ENCODE data around the gene ARHGAP10. TPM values are rescaled to one million over a fixed set of nuclear protein-coding genes. Genes with fewer than 3 reads are reported as not detected.

Gene ARHGAP10
- total RNA-seq, 2 donors from 2014 or later = 23.9 to 28.7 TPM

DNA sequence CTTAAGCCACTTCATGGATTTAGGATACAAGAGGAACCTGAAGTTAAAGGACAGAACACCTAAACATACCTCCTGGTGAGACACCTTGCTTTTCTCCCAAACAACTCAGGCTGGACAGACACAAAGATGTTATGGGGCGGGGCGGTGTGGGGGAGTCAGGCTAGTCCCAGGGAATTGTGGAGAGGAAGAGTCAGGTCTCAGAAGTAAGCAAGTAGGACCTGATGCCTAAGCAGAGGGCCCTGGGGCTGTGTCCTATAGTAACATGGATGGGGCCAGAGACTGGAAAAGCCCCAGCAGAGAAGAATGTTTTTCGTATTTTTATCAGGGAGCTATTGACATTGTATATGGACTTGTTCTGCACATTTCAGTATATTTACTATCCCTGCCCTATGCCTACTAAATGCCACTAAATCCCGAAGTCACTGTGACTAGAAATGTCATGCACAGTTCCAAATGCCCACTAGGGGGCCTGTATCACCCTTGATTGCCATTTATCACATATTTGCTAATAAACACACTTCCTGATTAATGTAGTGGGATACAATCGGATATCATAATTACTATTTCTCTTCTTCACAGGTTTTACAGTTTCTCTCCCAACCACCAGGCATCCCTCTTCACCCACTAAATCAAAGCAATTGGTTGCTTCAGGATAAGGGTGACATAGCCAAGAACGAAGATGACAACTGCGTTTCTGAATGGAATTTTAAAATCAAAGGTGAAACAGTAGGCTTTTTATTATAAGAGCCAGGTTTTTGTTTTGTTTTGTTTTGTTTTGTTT is 23.8 kb upstream of the ARHGAP10 start:
- Histone ChIP-seq H3K27ac (no peak overlapping the region), H3K4me1 (peaks cover 3% of the 10 kb centered on the region), H3K36me3 (replicated peaks in 1 of 2; ENCODE audit: insufficient read depth in 1 of 2, low read depth in 2 of 2) (no peaks in the 10 kb centered on the region), H3K9me3 (no peaks in the 10 kb centered on the region), H3K4me3 (no peak overlapping the region), H3K27me3 (no peaks in the 10 kb centered on the region)
- peak; percentile 70 for ATAC-seq
- intact Hi-C loops (cut with DNase I) = loop anchor here (5.0 kb wide), 1 partner anchor 154 kb away; no protein-coding TSS in a partner anchor
- peak; percentile 63 to 76 (median 69) for DNase-seq
- TF ChIP-seq POLR2A (IDR thresholded peaks at IDR 0.05) = no peak
- TF ChIP-seq, protein P1, sequence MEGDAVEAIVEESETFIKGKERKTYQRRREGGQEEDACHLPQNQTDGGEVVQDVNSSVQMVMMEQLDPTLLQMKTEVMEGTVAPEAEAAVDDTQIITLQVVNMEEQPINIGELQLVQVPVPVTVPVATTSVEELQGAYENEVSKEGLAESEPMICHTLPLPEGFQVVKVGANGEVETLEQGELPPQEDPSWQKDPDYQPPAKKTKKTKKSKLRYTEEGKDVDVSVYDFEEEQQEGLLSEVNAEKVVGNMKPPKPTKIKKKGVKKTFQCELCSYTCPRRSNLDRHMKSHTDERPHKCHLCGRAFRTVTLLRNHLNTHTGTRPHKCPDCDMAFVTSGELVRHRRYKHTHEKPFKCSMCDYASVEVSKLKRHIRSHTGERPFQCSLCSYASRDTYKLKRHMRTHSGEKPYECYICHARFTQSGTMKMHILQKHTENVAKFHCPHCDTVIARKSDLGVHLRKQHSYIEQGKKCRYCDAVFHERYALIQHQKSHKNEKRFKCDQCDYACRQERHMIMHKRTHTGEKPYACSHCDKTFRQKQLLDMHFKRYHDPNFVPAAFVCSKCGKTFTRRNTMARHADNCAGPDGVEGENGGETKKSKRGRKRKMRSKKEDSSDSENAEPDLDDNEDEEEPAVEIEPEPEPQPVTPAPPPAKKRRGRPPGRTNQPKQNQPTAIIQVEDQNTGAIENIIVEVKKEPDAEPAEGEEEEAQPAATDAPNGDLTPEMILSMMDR (IDR thresholded peaks at IDR 0.05) = peak; percentile 68 to 95 (median 90)
- WGBS, 2 donors = 21 to 22% methylated on average over 7 of the region's 7 CpGs

DNA sequence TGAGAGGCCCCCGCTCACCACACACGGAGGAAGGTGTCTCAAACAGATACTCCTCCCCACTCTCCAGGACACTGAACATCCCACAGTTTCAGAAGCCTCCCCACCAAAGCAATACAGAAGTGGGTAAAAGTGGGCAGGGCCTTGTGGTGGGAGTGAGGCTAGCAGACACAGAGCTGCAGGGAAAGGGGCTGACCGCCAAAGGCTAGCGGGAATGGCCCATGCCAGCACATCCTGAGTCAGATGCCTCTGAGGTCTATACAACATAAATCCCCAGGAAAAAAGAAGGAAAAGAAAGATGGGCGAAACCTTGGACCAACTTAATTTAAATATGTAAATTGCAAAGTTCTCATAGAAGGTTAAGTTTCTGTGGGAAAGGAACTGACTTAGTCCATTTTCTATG is 21.9 kb upstream of the ARHGAP10 start:
- Histone ChIP-seq H3K27me3 (no peaks in the 10 kb centered on the region), H3K4me3 (no peak overlapping the region), H3K27ac (no peak overlapping the region), H3K4me1 (peaks cover 3% of the 10 kb centered on the region), H3K36me3 (replicated peaks in 1 of 2; ENCODE audit: insufficient read depth in 1 of 2, low read depth in 2 of 2) (no peaks in the 10 kb centered on the region), H3K9me3 (no peaks in the 10 kb centered on the region)
- DNase-seq (no peak), ATAC-seq (no peak)
- TF ChIP-seq POLR2A (IDR thresholded peaks at IDR 0.05) = no peak
- TF ChIP-seq, protein P1 (IDR thresholded peaks at IDR 0.05) = no peak
- whole genome bisulfite sequencing, 2 donors = 88 to 96% methylated on average over 3 to 5 of the region's 5 CpGs
- intact Hi-C loops (cut with DNase I) = loop anchor here (5.0 kb wide), 1 partner anchor 152 kb away; no protein-coding TSS in a partner anchor

DNA sequence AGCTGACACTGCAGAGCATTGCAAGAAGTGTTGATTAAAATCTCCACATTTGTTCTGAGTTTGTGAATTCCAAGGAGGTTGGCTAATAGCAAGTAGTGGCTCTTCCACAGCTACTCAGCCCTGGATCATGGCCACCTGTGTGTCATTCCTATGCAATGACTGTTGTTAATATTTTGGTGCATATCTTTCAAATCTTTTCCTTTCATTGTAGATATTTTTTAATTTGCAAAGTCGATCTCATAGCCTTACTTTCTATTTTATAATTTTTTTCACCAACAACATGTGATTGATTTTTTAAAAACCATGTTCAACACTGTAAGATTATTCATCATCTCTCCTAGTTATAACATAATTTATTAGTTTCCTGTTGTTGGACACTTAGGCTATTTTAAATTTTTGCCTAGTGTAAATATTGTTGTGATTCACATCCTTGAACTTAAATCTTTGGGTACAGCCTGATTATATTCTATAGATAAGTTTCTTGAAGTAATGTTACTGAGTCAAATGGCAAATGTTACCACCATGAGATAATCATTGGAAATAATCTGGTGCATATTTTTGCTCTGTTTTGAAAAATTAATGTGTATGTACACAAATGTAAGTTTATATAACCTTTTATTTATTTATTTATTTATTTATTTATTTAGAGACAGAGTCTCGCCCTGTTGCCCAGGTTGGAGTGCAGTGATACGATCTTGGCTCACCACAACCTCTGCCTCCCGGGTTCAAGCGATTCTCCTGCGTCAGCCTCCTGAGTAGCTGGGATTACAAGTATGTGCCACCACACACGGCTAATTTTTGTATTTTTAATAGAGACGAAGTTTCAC is 17.1 kb upstream of the ARHGAP10 start:
- TF ChIP-seq, protein P1 (IDR thresholded peaks at IDR 0.05) = no peak
- no peak for TF ChIP-seq POLR2A (IDR thresholded peaks at IDR 0.05)
- WGBS, 2 donors = 85 to 87% methylated on average over 8 of the region's 8 CpGs

DNA sequence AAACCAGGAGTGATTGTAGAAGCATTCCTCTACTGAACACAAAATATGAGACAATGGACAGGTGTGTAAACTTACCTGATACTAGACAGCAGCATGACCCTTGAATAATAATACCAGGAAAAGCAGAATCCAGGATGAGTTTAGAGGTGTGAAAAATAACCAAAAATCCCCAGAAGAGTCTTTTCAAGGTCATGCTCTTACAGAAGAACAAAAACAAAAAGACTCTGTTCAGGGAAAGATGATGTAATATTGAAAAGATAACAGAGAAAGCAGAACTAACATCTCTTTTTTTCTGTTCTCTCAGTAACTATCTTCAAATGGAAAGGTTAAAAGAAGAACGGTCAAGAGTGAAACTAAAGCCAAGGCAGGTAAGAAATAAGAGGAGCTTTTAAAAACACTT is 14.0 kb upstream of the ARHGAP10 start:
- 45 to 47% methylated on average over 1 of the region's 1 CpG for WGBS, 2 donors
- intact Hi-C loops (cut with DNase I) = no loop called here
- TF ChIP-seq POLR2A (IDR thresholded peaks at IDR 0.05) = no peak
- TF ChIP-seq, protein P1 (IDR thresholded peaks at IDR 0.05) = no peak

More for the DNA sequence above, 17.1 kb upstream of the ARHGAP10 start:
- no peaks in the 10 kb centered on the region for H3K4me1 ChIP-seq
- no peaks in the 10 kb centered on the region for H3K9me3 ChIP-seq
- intact Hi-C loops (cut with DNase I) = no loop called here
- no peaks in the 10 kb centered on the region for H3K36me3 ChIP-seq (replicated peaks in 1 of 2; ENCODE audit: insufficient read depth in 1 of 2, low read depth in 2 of 2)
- ATAC-seq (no peak), DNase-seq (peak in 2 of 4 donors; percentile 18 to 24)
- no peak overlapping the region for H3K4me3 ChIP-seq
- H3K27me3 ChIP-seq = no peaks in the 10 kb centered on the region
- no peak overlapping the region for H3K27ac ChIP-seq

More for the DNA sequence above, 14.0 kb upstream of the ARHGAP10 start:
- DNase-seq = no peak
- no peak overlapping the region for H3K4me3 ChIP-seq
- no peaks in the 10 kb centered on the region for H3K36me3 ChIP-seq (replicated peaks in 1 of 2; ENCODE audit: insufficient read depth in 1 of 2, low read depth in 2 of 2)
- no peaks in the 10 kb centered on the region for H3K4me1 ChIP-seq
- no peaks in the 10 kb centered on the region for H3K27me3 ChIP-seq
- H3K9me3 ChIP-seq = no peaks in the 10 kb centered on the region
- no peak for ATAC-seq
- H3K27ac ChIP-seq = no peak overlapping the region
